Right cardiac atrium (tissue), 5 donors: ENCODE measurements around the gene RLBP1. TPM values are rescaled to one million over a fixed set of nuclear protein-coding genes. Genes with fewer than 3 reads are reported as not detected.

Experiments used
- ATAC-seq, 2 donors: fragments of 200-7000 bp; cut with Tn5 transposase; one replicate each; pipeline versions ENCODE4 v1.8.0 to v1.9.1; 2020; ENCODE audit warnings: moderate library complexity in 2 of 2, mild to moderate bottlenecking in 1 of 2
- DNase-seq, 3 donors: peaks; one replicate each; pipeline ENCODE4 v3.0.0-alpha.2; 2020
- H3K27ac ChIP-seq: one replicate; pipeline ENCODE4 v1.5.1; 2013; ENCODE audit warnings: mild to moderate bottlenecking, low read length, control low read depth, moderate library complexity
- H3K27me3 ChIP-seq: one replicate; pipeline ENCODE4 v1.6.1; 2013; ENCODE audit not compliant: control insufficient read depth, insufficient read depth
- H3K4me1 ChIP-seq: one replicate; pipeline ENCODE4 v1.6.1; 2013; ENCODE audit warnings: low read length; ENCODE audit not compliant: control insufficient read depth, insufficient read depth
- H3K4me3 ChIP-seq: one replicate; pipeline ENCODE4 v1.5.1; 2013; ENCODE audit warnings: low read length, control low read depth
- H3K9me3 ChIP-seq: one replicate; pipeline ENCODE4 v1.6.1; 2013; ENCODE audit warnings: low read length; ENCODE audit not compliant: control insufficient read depth
- WGBS: extraction: QIAGEN DNeasy Blood & Tissue Kit; methylation state at CpG from one replicate; pipeline ENCODE4 v1.1.7; 2013; 5-methylcytosine and 5-hydroxymethylcytosine counted together
- intact Hi-C, 4 donors: fragments of 100-400 bp; cut with DNase I; formaldehyde crosslinking; loops; one replicate each; pipeline versions ENCODE4 v1.11.0 to v1.14.0; 2022 to 2023
- polyA plus RNA-seq: library from polyadenylated mRNA; stranded (reverse); fragments of 200-250 nt; gene quantifications from one replicate; pipeline ENCODE4 v1.2.3, GENCODE V29; 2013
- total RNA-seq, 4 donors: library from RNA; stranded (reverse); fragmentation: NEBNext Ultra II Directional; extraction: Animal tissue kit (Norgen Biotek cat#: 25700); gene quantifications; one replicate each; pipeline ENCODE4 v1.2.1, GENCODE V29; 2021
- donor health status: healthy with polysubstance abuse.
- donor health status: DM: no; HTN: yes; CAD: no.
- donor health status: DM: no; HTN: no; CAD: no.
- donor health status: DM: no; HTN: yes; CAD: no; lungs with severe emphysema.
- donor health status: DM: yes; HTN: yes; CAD: no.

The RLBP1 gene
- total and polyA plus RNA-seq, 5 donors, result not detected

DNA sequence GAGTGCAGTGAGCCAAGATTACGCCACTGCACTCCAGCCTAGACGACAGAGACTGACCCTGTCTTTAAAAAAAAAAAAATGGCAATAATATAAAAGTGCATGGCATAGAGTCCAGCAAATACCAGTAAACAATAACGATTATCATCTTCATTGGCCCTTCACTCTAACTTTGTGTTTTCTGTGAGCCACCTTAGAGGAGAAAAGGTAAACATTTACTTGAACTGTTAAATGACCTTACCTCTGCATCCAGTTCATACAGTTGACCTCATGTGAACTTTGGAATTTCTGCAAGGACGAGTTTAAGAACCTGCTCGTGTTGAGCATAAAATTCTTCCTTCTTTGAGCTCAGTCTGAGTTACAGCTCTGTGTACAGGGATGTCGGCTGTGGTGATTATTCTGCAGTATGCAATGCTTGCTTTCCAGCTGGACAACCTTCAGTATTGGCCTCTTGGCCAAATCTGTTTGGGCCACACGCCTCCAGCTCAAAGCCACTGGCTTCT, 56.6 kb downstream of the RLBP1 start:
- 62% methylated on average over 7 of the region's 7 CpGs for WGBS

GRCh38 chr15:89163271-89164055, 57.9 kb downstream of the RLBP1 start:
- ATAC-seq (no peak), DNase-seq (no peak)
- 85% methylated on average over 5 of the region's 5 CpGs for WGBS
- Histone ChIP-seq H3K4me3 (no peak overlapping the region), H3K4me1 (peaks cover 20% of the 10 kb centered on the region), H3K27me3 (no peaks in the 10 kb centered on the region), H3K27ac (no peak overlapping the region), H3K9me3 (no peaks in the 10 kb centered on the region)
- intact Hi-C loops, result no loop called here

More for the DNA sequence above, 56.6 kb downstream of the RLBP1 start:
- Histone ChIP-seq H3K4me1 (peaks cover 19% of the 10 kb centered on the region), H3K4me3 (no peak overlapping the region), H3K27me3 (no peaks in the 10 kb centered on the region), H3K9me3 (no peaks in the 10 kb centered on the region), H3K27ac (no peak overlapping the region)
- peak in 1 of 3 donors; percentile 72 for DNase-seq
- intact Hi-C loops, result no loop called here
- ATAC-seq, result peak; percentile 18 to 76

- no peak overlapping the region for H3K4me3 ChIP-seq
- no peak for DNase-seq
Observed at GRCh38 chr15:89161666-89162065, 59.7 kb downstream of the RLBP1 start.

More at GRCh38 chr15:89161666-89162065, 59.7 kb downstream of the RLBP1 start:
- ATAC-seq, result no peak
- intact Hi-C loops, result no loop called here
- H3K27me3 ChIP-seq, result no peaks in the 10 kb centered on the region
- no peaks in the 10 kb centered on the region for H3K9me3 ChIP-seq
- WGBS, result 77% methylated on average over 3 of the region's 3 CpGs
- peaks cover 11% of the 10 kb centered on the region for H3K4me1 ChIP-seq
- H3K27ac ChIP-seq, result no peak overlapping the region

Other genes starting within 250 kb of the RLBP1 start
- 100 to 1,000 TPM; 108 to 179 (median 114) TPM for gene ABHD2, start 133.1 kb downstream of the RLBP1 start, total RNA-seq
- 21.8 TPM for gene ABHD2, start 133.1 kb downstream of the RLBP1 start, polyA plus RNA-seq
- 1 to 10 TPM; 3.2 to 4.6 (median 4.3) TPM for gene FANCI, start 22.4 kb upstream of the RLBP1 start, total RNA-seq
- 1.1 TPM for gene FANCI, start 22.4 kb upstream of the RLBP1 start, polyA plus RNA-seq
- 10 to 100 TPM; 28.5 to 34.8 (median 33.7) TPM for gene POLG, start 113.2 kb upstream of the RLBP1 start, total RNA-seq
- 26.0 TPM for gene POLG, start 113.2 kb upstream of the RLBP1 start, polyA plus RNA-seq